GM19438 (cell line): ENCODE data around the gene HOXC9.
A peak's percentile ranks its signal among the peaks of the same experiment; 100 is the strongest.

Source experiments
- ATAC-seq: cut with Tn5 transposase; IDR thresholded peaks from one replicate; pipeline ENCODE4 v1.9.1; 2021; ENCODE audit warnings: low read depth; ENCODE audit not compliant: unreplicated experiment

HOXC9 gene

DNA sequence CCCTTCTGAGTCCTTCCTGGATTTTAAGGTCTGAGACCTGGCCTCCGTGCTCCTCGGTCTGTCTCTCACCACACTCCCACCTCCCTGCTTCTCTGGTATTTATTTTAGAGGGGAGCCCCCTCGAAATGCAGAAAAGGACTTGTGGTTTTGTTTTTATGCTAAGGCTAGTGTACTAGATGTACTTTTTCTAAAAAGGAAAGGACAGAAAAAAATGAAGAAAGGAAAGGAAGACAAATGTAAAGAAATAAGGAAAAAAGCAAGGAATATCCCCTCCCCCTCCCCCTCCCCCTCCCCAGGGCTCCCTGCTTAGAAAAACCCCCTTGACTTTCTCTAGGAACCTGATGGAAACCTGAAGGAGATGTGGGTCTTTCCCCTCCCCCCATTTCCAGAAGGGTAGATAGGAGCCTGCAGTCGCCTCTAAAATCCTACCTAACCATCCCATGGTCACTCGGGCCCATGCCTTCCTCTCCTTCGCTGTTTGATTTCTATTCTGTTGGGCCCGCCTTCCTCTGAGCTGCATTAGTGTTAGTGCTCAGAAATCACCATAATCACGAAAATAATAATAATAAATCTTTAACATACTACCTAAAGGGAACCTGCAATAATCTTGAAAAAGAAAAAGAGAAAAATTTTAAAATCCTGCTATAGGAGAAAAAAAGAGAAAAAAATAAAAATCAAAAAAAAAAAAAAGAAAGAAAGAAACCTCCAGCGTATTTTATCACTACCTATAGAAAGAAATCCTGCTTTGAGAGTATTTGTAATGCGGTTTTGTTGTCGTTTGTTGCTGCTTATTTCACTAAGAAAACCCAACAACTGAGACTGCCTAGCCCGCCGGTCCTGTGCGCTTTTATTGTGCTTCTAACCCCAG, 11.9 kb downstream of the HOXC9 start:
- ATAC-seq, result no peak

DNA sequence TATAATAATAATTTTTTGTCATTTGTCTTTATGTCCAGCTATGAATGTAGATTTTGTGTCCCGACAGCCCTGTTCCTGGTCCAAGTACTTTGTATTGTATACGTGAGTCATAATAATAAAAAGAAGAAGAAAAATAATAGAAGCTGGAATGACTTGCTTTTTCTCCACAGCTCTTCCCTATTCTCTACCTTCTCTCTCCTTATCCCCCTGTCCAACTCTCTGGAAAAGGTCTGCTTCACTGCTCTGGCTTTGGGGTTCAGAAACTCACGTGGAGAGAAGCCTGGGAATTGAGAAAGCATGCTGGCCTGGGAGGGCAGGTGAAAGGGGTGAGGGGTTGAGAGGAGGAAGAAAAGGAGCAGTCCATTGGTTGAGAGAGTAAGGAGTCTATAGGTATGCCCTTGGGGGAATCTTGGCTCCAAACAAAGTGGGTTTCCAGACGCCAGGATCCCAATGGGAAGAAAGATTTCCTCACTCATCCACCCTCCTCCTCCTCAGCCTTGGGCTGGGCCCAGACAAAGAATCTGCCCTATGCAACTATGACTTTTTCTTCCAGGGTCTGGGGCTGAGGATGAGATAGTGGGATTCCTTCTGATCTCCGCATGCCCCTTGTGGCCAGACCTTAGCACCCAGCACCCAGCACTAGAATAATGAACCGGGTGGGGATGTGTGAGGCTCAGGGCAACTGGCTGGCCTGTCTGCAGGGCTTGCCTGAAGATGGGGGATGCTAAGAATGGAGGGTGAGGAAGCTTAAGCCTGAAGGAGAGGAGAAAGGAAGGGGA, 12.9 kb downstream of the HOXC9 start:
- ATAC-seq, result no peak

DNA sequence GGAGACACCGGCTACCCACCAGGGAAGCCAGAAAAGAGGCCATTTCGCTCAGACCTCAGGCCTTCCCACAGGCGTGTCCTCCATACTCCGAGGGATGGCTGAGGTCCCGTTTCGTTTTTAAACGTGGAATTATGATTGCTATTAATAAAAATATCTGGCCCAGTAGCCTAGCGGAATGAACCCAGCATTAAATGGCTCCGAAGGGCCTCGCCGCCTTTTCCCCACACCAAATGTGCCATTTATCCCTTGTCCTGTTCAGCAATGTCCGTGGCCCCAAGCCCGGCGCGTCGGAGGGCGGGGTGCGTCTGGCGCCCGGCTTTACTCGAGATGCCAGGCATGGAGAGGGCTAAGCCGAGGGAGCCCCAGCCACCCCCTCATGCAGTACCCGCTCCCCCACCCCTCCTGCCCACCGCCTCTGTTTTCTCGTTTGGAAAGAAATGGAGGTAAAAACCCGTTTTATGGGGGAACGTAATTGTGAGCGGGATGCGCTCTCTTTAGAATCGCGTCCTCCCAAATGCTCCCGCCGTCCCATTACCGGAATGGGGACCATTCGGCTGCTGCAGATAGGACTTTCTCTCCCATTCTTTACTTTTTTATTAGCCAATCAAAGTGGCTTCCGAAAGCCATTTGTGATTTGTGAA, 14.5 kb downstream of the HOXC9 start:
- ATAC-seq, result no peak

DNA sequence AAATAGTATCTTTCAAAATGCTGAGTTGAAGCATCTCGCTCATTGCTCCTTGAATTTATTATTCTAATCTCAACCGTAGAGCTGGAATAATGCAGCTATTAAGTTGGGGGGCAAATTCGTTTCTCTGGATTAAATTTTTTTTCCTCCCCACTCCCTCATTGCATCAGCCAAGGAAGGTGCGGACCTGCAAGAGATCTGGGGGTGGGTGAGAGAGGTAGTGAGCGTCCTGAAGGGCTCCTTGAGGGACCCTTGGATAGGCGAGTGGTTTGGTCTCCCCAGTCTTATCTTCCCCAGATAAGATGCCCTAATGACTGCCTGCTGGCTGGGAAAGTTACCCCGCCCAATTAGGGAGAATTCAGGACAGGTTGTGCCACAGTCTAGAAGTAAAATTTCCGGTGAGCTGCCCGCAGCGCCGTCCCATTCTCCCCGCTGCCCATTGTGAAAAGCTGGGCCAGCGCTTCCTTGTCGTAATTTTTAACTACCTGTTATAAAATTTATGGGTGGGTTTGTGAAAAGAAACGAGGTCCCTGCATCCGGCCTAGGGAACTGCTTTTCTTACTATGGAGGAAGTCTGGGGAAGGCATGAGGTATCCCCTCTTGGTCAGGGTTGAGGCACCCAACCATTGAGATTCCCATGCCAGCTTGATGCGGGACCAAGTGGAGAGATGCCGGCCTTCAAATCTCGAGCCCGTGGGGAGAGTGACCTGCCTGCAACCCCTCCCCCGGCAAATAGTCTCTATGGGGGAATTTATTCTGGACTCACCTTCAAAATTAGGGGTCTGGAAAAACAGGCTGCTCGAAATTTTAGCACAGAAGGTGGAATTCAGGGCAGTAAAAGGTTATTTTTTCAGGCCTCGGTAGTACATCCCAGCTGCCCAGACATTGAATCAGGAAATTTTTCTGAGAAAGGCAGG, 15.3 kb downstream of the HOXC9 start:
- ATAC-seq, result no peak

DNA sequence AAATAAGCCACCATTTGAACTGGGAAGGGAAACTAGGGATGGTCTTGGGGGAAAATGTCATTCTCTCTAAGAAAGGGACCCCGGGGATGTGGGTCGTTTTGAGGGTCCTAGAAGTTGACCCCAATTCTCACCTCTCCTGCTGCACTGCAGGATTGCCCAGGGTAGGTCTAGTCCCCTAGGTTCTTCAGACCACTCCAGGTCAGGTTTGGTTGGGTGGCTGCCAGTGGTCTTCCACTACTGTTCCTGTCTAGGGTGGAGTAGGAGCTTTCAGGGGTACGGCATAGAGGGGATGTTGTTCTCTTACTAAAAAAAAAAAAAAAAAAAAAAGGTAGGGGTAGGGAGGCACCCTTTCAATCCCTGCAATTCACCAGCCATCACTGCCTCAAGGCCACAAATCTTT, 16.1 kb downstream of the HOXC9 start:
- ATAC-seq, result no peak

- ATAC-seq, result no peak
Observed at GRCh38 chr12:54016478-54016964, 16.6 kb downstream of the HOXC9 start.

DNA sequence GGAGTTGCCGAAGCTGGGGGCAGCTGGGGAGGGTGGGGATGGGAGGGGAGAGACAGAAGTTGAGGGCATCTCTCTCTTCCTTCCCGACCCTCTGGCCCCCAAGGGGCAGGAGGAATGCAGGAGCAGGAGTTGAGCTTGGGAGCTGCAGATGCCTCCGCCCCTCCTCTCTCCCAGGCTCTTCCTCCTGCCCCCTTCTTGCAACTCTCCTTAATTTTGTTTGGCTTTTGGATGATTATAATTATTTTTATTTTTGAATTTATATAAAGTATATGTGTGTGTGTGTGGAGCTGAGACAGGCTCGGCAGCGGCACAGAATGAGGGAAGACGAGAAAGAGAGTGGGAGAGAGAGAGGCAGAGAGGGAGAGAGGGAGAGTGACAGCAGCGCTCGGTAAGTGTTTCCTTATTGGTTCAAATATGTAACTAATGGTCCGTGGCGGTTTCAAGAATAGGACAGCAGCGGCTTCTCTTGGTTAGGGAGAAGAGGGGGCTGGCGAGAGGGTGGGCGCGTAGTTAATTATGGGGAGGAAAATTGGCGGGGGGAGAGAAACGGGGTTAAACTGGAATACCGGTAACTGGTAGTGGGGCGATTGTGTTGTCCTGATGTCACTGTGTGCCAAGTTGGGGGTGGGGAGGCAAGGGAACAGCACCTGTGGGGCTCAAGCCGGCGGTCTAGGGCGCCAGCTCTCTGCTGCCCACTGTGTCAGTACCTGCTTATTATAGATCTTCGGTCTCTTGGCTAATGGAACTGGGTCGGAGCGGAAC, 17.2 kb downstream of the HOXC9 start:
- ATAC-seq, result peak; percentile 44

- peak; percentile 55 for ATAC-seq
Observed at GRCh38 chr12:54017878-54018467, 18.0 kb downstream of the HOXC9 start.

- ATAC-seq, result no peak
Observed at GRCh38 chr12:54018468-54018984, 18.6 kb downstream of the HOXC9 start.

GRCh38 chr12:54019091-54019811, 19.3 kb downstream of the HOXC9 start:
- ATAC-seq, result no peak

DNA sequence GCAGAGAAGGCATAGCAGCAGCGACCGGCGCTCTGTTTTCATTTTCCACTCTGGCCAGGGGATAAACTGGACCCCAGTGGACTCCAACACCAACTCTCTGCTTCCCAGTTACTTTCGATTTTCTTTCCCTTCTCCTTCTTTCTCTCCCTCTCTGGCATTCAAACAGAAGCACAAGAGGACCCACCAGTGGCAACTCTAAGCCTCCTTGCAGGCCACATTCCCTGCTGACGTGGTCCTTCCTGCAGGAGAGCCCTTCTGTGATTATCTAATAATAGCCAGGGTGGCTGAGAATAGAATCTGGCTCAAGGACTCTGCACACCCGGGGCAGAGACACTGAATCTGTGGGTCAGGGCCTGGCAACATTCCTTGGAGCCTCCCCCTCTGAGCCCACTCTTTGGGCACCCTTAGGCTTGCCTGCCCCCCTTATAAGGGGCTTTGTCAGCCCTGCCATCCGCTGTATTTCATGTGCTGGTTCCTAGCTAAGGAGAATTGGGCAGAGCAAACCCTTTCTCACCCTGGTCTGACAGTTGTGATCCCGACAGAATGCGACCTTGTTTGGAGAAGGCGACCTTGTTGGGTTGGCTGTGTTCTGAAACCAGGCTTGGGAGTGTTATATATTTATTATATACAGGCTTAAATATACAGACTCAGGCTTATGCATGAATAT, 20.1 kb downstream of the HOXC9 start:
- ATAC-seq, result no peak

DNA sequence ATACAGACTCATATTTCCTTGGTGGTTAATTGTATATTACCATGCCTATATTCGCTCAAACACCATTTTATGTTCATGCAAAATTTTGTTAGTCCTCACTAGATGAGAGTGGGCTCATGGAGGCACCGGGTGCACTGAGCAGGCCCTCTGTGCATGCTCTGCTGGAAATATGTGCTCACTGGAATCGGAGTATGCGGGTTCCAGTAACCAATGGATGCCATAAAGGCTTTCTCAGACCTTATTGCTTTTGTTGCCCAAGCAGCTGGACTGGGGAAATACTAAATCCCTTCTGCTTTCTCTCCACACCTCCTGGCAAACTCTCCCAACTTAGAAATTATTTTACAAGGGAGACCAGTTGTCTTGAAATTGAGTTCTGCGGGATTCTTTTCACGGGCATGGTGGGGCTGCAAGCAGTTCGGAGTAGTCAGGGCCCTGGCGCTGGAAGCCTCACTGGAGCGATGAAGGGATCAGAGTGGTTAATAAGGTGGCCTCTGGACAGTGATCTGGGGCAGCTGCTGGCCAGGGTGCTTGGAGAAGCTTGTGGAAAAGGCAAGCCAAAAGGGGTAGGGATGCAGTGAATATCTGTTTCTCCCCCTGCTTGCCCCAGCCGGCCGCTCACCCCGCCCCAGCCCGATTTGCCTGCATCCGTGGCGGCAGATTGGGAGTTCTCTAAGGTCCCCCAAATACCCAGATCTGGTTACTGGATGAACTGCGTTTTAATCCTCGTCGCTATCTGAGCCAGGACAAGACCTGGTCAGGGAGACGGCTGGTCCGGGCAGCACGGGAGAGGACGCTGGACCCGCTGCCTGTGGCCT, 20.8 kb downstream of the HOXC9 start:
- no peak for ATAC-seq

- ATAC-seq, result no peak
Observed at GRCh38 chr12:54021432-54022013, 21.6 kb downstream of the HOXC9 start.

DNA sequence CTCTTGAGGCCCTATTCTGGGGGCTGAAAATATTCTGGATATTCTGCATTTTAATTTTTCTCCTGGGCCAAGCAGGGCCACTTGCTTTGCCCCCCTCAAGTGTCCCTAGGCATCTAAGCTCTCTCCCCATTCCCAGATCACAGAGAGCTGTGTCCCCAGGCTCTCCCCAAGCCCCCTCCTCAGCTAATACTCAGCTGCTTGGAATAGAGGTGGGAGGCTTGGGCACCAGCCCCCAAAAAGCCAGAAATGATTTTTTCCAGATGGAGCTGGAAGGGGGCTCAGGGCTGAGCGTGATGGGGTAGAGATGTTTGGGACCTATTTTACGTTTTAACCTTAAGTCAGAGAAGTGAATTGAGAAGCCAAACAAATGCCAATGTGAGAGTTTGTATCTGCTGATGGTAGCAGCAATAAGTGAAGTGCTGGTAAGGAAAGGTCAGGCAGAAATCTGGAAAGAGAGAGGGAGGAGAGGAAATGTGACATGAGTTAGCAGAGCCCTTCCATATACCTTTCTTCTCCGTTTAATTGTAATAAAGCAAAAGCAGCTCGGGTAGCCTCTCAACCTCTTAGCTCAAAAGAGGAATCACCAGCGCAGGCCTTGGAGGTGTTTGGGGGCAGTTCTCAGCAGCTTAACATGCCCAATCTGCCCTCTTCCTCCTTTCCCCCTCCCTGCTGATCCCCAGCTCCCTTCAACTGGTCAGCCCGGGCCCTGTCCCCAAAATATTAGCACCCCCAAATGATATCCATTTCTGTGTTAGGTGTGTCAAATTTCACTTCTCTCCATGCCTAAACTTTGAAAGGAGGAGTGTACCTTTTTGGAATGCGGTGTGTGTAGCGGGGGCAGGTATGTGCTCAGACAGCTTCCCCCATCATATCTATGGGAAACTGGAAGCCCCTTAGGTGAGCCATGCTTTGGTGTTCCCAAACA, 23.3 kb downstream of the HOXC9 start:
- no peak for ATAC-seq

GRCh38 chr12:54024127-54024526, 24.2 kb downstream of the HOXC9 start:
- no peak for ATAC-seq
